ENCODE data around the gene UBE2F.

DNA sequence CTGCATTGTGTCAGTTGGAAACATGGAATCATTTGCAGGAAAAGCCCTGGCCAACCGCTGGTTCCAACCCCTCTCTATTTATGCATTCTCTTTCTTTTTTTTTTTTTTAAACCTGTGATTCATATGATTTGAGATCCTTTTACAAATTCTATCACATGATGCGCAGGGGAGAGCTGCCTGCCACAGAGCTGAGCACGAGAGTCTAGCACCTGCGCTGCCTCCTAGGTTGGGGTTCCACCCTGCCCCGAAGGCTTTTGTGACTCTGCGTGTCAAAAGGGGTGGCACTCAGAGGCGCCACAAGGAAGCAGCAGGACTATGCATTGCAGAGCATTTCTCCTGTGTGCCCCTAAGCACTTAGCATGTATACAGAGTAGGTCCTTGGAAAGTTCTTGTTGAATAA is 116.0 kb downstream of the UBE2F start:
- TF ChIP-seq, protein P1, sequence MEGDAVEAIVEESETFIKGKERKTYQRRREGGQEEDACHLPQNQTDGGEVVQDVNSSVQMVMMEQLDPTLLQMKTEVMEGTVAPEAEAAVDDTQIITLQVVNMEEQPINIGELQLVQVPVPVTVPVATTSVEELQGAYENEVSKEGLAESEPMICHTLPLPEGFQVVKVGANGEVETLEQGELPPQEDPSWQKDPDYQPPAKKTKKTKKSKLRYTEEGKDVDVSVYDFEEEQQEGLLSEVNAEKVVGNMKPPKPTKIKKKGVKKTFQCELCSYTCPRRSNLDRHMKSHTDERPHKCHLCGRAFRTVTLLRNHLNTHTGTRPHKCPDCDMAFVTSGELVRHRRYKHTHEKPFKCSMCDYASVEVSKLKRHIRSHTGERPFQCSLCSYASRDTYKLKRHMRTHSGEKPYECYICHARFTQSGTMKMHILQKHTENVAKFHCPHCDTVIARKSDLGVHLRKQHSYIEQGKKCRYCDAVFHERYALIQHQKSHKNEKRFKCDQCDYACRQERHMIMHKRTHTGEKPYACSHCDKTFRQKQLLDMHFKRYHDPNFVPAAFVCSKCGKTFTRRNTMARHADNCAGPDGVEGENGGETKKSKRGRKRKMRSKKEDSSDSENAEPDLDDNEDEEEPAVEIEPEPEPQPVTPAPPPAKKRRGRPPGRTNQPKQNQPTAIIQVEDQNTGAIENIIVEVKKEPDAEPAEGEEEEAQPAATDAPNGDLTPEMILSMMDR (conservative IDR thresholded peaks at IDR 0.05; ENCODE audit: low read length), result no peak
- no peak for TF ChIP-seq EZH2phosphoT487 (IDR thresholded peaks at IDR 0.05; ENCODE audit: borderline replicate concordance, low read depth, low read length)
